SK-N-SH (cell line): ENCODE measurements around the gene ZNF341. TPM values are rescaled to one million over a fixed set of nuclear protein-coding genes. Genes with fewer than 3 reads are reported as not detected.

Experiments
- CTCF ChIA-PET: fragments of 300-600, 350-600 bp; formaldehyde crosslinking; extraction: SDS; loops from one replicate; lab custom pipeline; 2021; lab: Yijun Ruan, JAX
- POLR2A ChIA-PET: fragments of 350-600 bp; sonication (Branson Sonifier 250); formaldehyde crosslinking; extraction: SDS; loops from one replicate; lab custom pipeline; 2020; ENCODE audit warnings: antibody characterized with exemption, inconsistent platforms; lab: Yijun Ruan, JAX
- DNase-seq: peaks from one replicate; pipeline ENCODE4 v3.0.0; 2012
- H2AFZ ChIP-seq: fragments of 200-600 bp; sonication (generic); 2 replicates; pipeline ENCODE4 v1.8.1; 2016; ENCODE audit warnings: antibody characterized with exemption, mild to moderate bottlenecking, low read depth
- H3F3A ChIP-seq: fragments of 200-600 bp; sonication (generic); replicated peaks from 2 replicates; pipeline ENCODE3; 2016; ENCODE audit warnings: antibody characterized with exemption, mild to moderate bottlenecking; ENCODE audit not compliant: insufficient read depth
- H3K27ac ChIP-seq, 2 experiments: fragments of 200-500 bp in 1 of 2; fragments of 200-600 bp in 1 of 2; sonication (Bioruptor generic) in 1 of 2; sonication (generic), shearing (Covaris generic) in 1 of 2; 2 replicates each; pipeline versions ENCODE4 v1.5.1 to v1.6.1; 2014 to 2016; ENCODE audit warnings: low read depth in 2 of 2, inconsistent platforms in 1 of 2, low read length in 1 of 2, mild to moderate bottlenecking in 1 of 2, mixed read lengths in 1 of 2
- H3K27me3 ChIP-seq: fragments of 200-600 bp; sonication (generic), shearing (Covaris generic); 2 replicates; pipeline ENCODE4 v1.6.1; 2016; ENCODE audit warnings: mixed run types; ENCODE audit not compliant: insufficient read depth
- H3K36me3 ChIP-seq, 2 experiments: fragments of 200-500 bp in 1 of 2; fragments of 200-600 bp in 1 of 2; sonication (Bioruptor generic) in 1 of 2; sonication (generic) in 1 of 2; replicated peaks in 1 of 2; 2 replicates each; pipeline versions ENCODE3 to v1.5.1; 2014 to 2016; ENCODE audit warnings: low read length in 1 of 2, mild to moderate bottlenecking in 1 of 2; ENCODE audit not compliant: insufficient read depth in 2 of 2, control insufficient read depth in 1 of 2
- H3K4me1 ChIP-seq, 2 experiments: fragments of 200-500 bp in 1 of 2; fragments of 200-600 bp in 1 of 2; sonication (Bioruptor generic) in 1 of 2; sonication (generic), shearing (Covaris generic) in 1 of 2; 2 replicates each; pipeline versions ENCODE4 v1.5.1 to v1.6.1; 2014 to 2016; ENCODE audit warnings: low read depth in 1 of 2, low read length in 1 of 2, mixed run types in 1 of 2; ENCODE audit not compliant: insufficient read depth in 2 of 2, control insufficient read depth in 1 of 2
- H3K4me2 ChIP-seq: fragments of 200-600 bp; sonication (generic), shearing (Covaris generic); 2 replicates; pipeline ENCODE4 v1.6.1; 2017; ENCODE audit warnings: mixed run types
- H3K4me3 ChIP-seq, 2 experiments: fragments of 200-500 bp in 1 of 2; fragments of 200-600 bp in 1 of 2; sonication (Bioruptor generic) in 1 of 2; sonication (generic), shearing (Covaris generic) in 1 of 2; 2 replicates each; pipeline versions ENCODE4 v1.5.1 to v1.8.1; 2014 to 2016; ENCODE audit warnings: low read depth in 2 of 2, inconsistent platforms in 1 of 2, low read length in 1 of 2, mild to moderate bottlenecking in 1 of 2, mixed read lengths in 1 of 2, moderate library complexity in 1 of 2
- H3K79me2 ChIP-seq: fragments of 200-600 bp; sonication (generic); 2 replicates; pipeline ENCODE4 v1.8.1; 2017; ENCODE audit warnings: mild to moderate bottlenecking; ENCODE audit not compliant: insufficient read depth
- H3K9ac ChIP-seq: fragments of 200-600 bp; sonication (generic); 2 replicates; pipeline ENCODE4 v1.6.1; 2017; ENCODE audit warnings: mixed run types
- H3K9me2 ChIP-seq: fragments of 200-600 bp; sonication (generic); 2 replicates; pipeline ENCODE4 v1.6.1; 2017; ENCODE audit warnings: mixed run types
- H3K9me3 ChIP-seq: fragments of 200-600 bp; sonication (generic); 2 replicates; pipeline ENCODE4 v1.6.1; 2017; ENCODE audit warnings: mixed run types, mild to moderate bottlenecking, moderate library complexity
- H4K20me1 ChIP-seq: fragments of 200-600 bp; sonication (generic); 2 replicates; pipeline ENCODE4 v1.6.1; 2017; ENCODE audit warnings: mild to moderate bottlenecking, mixed run types; ENCODE audit not compliant: insufficient read depth
- CTCF ChIP-seq: fragments of 200-600 bp; sonication (generic); IDR thresholded peaks from 2 replicates; pipeline ENCODE4 v1.6.1; 2017; ENCODE audit warnings: antibody characterized with exemption, mild to moderate bottlenecking, moderate library complexity
- EP300 ChIP-seq, 2 experiments: IDR thresholded peaks; 2 replicates each; pipeline versions ENCODE4 v1.4.0 to v1.6.1; 2012; ENCODE audit warnings: borderline replicate concordance in 1 of 2, low read depth in 1 of 2, low read length in 1 of 2
- FOXJ3 ChIP-seq: sonication (generic); formaldehyde crosslinking; IDR thresholded peaks from 2 replicates; pipeline ENCODE4 v1.5.1; 2020; ENCODE audit warnings: mild to moderate bottlenecking, missing genetic modification reagents
- FOXM1 ChIP-seq: IDR thresholded peaks from 2 replicates; pipeline ENCODE4 v1.4.0; 2012; ENCODE audit warnings: low read depth, mild to moderate bottlenecking
- GABPA ChIP-seq: IDR thresholded peaks from 2 replicates; pipeline ENCODE4 v1.4.0; 2012; ENCODE audit warnings: low read depth, mild to moderate bottlenecking
- JUND ChIP-seq: IDR thresholded peaks from 2 replicates; pipeline ENCODE4 v1.4.0; 2012
- MAX ChIP-seq: IDR thresholded peaks from 2 replicates; pipeline ENCODE4 v1.4.0; 2012; ENCODE audit warnings: low read depth
- MEF2A ChIP-seq: IDR thresholded peaks from 2 replicates; pipeline ENCODE4 v1.4.0; 2012; ENCODE audit warnings: low read depth, borderline replicate concordance
- MXI1 ChIP-seq: IDR thresholded peaks from 2 replicates; pipeline ENCODE4 v1.6.1; 2012; ENCODE audit warnings: mild to moderate bottlenecking, low read depth, low read length, improper control_type of control experiment
- NFIC ChIP-seq: IDR thresholded peaks from 2 replicates; pipeline ENCODE4 v1.4.0; 2012; ENCODE audit warnings: borderline replicate concordance
- NRF1 ChIP-seq: IDR thresholded peaks from 2 replicates; pipeline ENCODE4 v1.6.1; 2012; ENCODE audit warnings: low read depth, mild to moderate bottlenecking, low read length
- PBX3 ChIP-seq: IDR thresholded peaks from 2 replicates; pipeline ENCODE4; 2012
- POLR2AphosphoS5 ChIP-seq: IDR thresholded peaks from 2 replicates; pipeline ENCODE4 v1.6.1; 2012; ENCODE audit warnings: low read depth, low read length
- REST ChIP-seq: IDR thresholded peaks from 2 replicates; pipeline ENCODE4 v1.6.1; 2012; ENCODE audit warnings: mild to moderate bottlenecking, low read depth, low read length, moderate library complexity
- SIN3A ChIP-seq: IDR thresholded peaks from 2 replicates; pipeline ENCODE4 v1.6.1; 2012; ENCODE audit warnings: low read depth, mild to moderate bottlenecking, low read length, moderate library complexity, borderline replicate concordance
- TAF1 ChIP-seq: IDR thresholded peaks from 2 replicates; pipeline ENCODE4 v1.6.1; 2012; ENCODE audit warnings: low read depth, mild to moderate bottlenecking, low read length, moderate library complexity, borderline replicate concordance
- TCF12 ChIP-seq: IDR thresholded peaks from 2 replicates; pipeline ENCODE4 v1.4.0; 2012
- TEAD4 ChIP-seq: IDR thresholded peaks from 2 replicates; pipeline ENCODE4 v1.4.0; 2012; ENCODE audit warnings: mild to moderate bottlenecking, borderline replicate concordance; ENCODE audit not compliant: insufficient read depth
- USF1 ChIP-seq: IDR thresholded peaks from 2 replicates; pipeline ENCODE4 v1.4.0; 2012; ENCODE audit warnings: low read depth, borderline replicate concordance
- USF2 ChIP-seq: fragments of 150-350 bp; IDR thresholded peaks from 2 replicates; pipeline ENCODE4 v1.6.1; 2017; ENCODE audit warnings: antibody characterized with exemption, low read length, low read depth, borderline replicate concordance
- WGBS: methylation state at CpG from one replicate; pipeline ENCODE4 v1.1.6; 2017; ENCODE audit warnings: low lambda C conversion rate; 5-methylcytosine and 5-hydroxymethylcytosine counted together
- polyA plus RNA-seq, 3 experiments: library from polyadenylated mRNA; depleted of rRNA; stranded (reverse); fragments of >200 nt; gene quantifications; 2 replicates each; pipeline ENCODE4 v1.2.3, GENCODE V29; 2012

ZNF341 gene
- polyA plus RNA-seq, 1 of the 3 experiments (the other 2 are of a cell fraction): 3.2 TPM

- H3K9me3 ChIP-seq: no peaks in the 10 kb centered on the region
- POLR2A ChIA-PET: no interaction called here
- H4K20me1 ChIP-seq: peaks cover 81% of the 10 kb centered on the region
Measured at GRCh38 chr20:33829636-33830035, 97.8 kb downstream of the ZNF341 start.

GRCh38 chr20:33830371-33830770 lies 98.6 kb downstream of the ZNF341 start:
- Histone ChIP-seq H4K20me1 (peaks cover 76% of the 10 kb centered on the region), H2AFZ (no peak overlapping the region), H3K9ac (no peak overlapping the region), H3K4me2 (no peak overlapping the region), H3F3A (no peaks in the 10 kb centered on the region), H3K4me3 (no peak overlapping the region), H3K4me1 (peaks cover 10 to 22% of the 10 kb centered on the region in 2 experiments; a peak in 2 of 4 replicates), H3K79me2 (peaks cover 91% of the 10 kb centered on the region), H3K27me3 (no peaks in the 10 kb centered on the region), H3K36me3 (peaks cover 0 to 8% of the 10 kb centered on the region in 2 experiments), H3K27ac (no peak overlapping the region; a peak in 1 of 4 replicates), H3K9me3 (no peaks in the 10 kb centered on the region), H3K9me2 (no peaks in the 10 kb centered on the region)
- ChIA-PET POLR2A (no interaction called here), CTCF (interaction anchor here (0.7 to 2.3 kb wide), 6 partner anchors 9 to 239 kb away, joined by 3 to 8 read pairs (median 4); no protein-coding TSS in a partner anchor)
- DNase-seq: no peak
- TF ChIP-seq USF2: no peak
- TF ChIP-seq MXI1: no peak
- TF ChIP-seq EP300 (IDR thresholded peaks at IDR 0.05; ENCODE audit: borderline replicate concordance in 1 of 2, low read depth in 1 of 2, low read length in 1 of 2): no peak
- TF ChIP-seq PBX3: no peak
- TF ChIP-seq FOXJ3: no peak
- TF ChIP-seq NFIC: no peak
- TF ChIP-seq GABPA: no peak
- TF ChIP-seq TCF12: no peak
- no peak for TF ChIP-seq USF1
- TF ChIP-seq TAF1: no peak
- TF ChIP-seq CTCF: no peak
- TF ChIP-seq JUND: no peak
- no peak for TF ChIP-seq MEF2A
- TF ChIP-seq POLR2AphosphoS5: no peak
- TF ChIP-seq TEAD4: no peak
- no peak for TF ChIP-seq FOXM1
- no peak for TF ChIP-seq MAX
- TF ChIP-seq REST: no peak
- no peak for TF ChIP-seq NRF1
- 87% methylated on average over 4 of the region's 4 CpGs for WGBS

More at GRCh38 chr20:33829636-33830035, 97.8 kb downstream of the ZNF341 start:
- no peaks in the 10 kb centered on the region for H3K9me2 ChIP-seq
- H3K4me2 ChIP-seq: no peak overlapping the region
- no peak overlapping the region for H2AFZ ChIP-seq
- no peak for DNase-seq
- 77% methylated on average over 3 of the region's 3 CpGs for WGBS
- no peaks in the 10 kb centered on the region for H3F3A ChIP-seq
- peak overlapping the region in 1 of 2 experiments; percentile 11; a peak in 1 of 4 replicates for H3K27ac ChIP-seq
- no peak overlapping the region for H3K9ac ChIP-seq
- H3K27me3 ChIP-seq: no peaks in the 10 kb centered on the region
- TF ChIP-seq SIN3A (no peak), FOXM1 (no peak), MXI1 (no peak)
- H3K4me3 ChIP-seq: no peak overlapping the region
- CTCF ChIA-PET: interaction anchor here (1.3 to 2.1 kb wide), 4 partner anchors 8 to 33 kb away, joined by 4 to 6 read pairs (median 4); no protein-coding TSS in a partner anchor
- peaks cover 91% of the 10 kb centered on the region for H3K79me2 ChIP-seq
- peaks cover 10 to 22% of the 10 kb centered on the region in 2 experiments; a peak in 2 of 4 replicates for H3K4me1 ChIP-seq
- peaks cover 0 to 3% of the 10 kb centered on the region in 2 experiments for H3K36me3 ChIP-seq
